Pancreas (tissue), 10 donors: ENCODE results near the gene ADAMTS2. TPM values are rescaled to one million over a fixed set of nuclear protein-coding genes. Genes with fewer than 3 reads are reported as not detected.

Source experiments
- ATAC-seq, 4 donors: fragments of 200-7000 bp; cut with Tn5 transposase; one replicate each; pipeline versions ENCODE4 v1.8.0 to v1.9.1; 2020; ENCODE audit warnings: mild to moderate bottlenecking in 4 of 4, moderate library complexity in 4 of 4
- DNase-seq, 6 donors: peaks; one replicate each; pipeline ENCODE4 v3.0.0-alpha.2; 2020
- FAIRE-seq: peaks from 2 replicates; lab custom pipeline; 2012; peaks lifted over from hg19 to GRCh38; lab: Jason Lieb, UNC
- H3K27ac ChIP-seq, 4 donors: fragments of 200-600 bp; sonication (generic); 1 replicate in 3 of 4; 2 replicates in 1 of 4; pipeline versions ENCODE4 v1.5.0 to v1.8.0; 2020
- H3K27me3 ChIP-seq, 4 donors: fragments of 200-600 bp; one replicate each; pipeline ENCODE4 v1.8.0; 2021
- H3K36me3 ChIP-seq, 3 donors: fragments of 200-600 bp; sonication (generic) in 1 of 3; one replicate each; pipeline versions ENCODE4 v1.5.0 to v1.8.0; 2020 to 2021
- H3K4me1 ChIP-seq, 3 donors: fragments of 200-600 bp; one replicate each; pipeline ENCODE4 v1.8.0; 2021
- H3K4me3 ChIP-seq, 4 donors: fragments of 200-600 bp; sonication (generic) in 2 of 4; one replicate each; pipeline versions ENCODE4 v1.5.0 to v1.8.0; 2020 to 2021
- H3K9me3 ChIP-seq, 4 donors: fragments of 200-600 bp; one replicate each; pipeline ENCODE4 v1.8.0; 2021
- WGBS, 2 donors: extraction: QIAGEN DNeasy Blood & Tissue Kit; methylation state at CpG; one replicate each; pipeline ENCODE4 v1.1.7; 2013; 5-methylcytosine and 5-hydroxymethylcytosine counted together
- intact Hi-C, 3 donors: fragments of 100-400 bp; cut with DNase I; formaldehyde crosslinking; loops; one replicate each; pipeline versions ENCODE4 v1.11.1 to v1.14.2; 2022
- polyA plus RNA-seq, 2 donors: library from polyadenylated mRNA; stranded (reverse); fragments of 200-250 nt; gene quantifications; one replicate each; pipeline ENCODE4 v1.2.3, GENCODE V29; 2013
- total RNA-seq, 6 donors: library from RNA; stranded (reverse); fragmentation: NEBNext Ultra II Directional in 4 of 6; extraction: Animal tissue kit (Norgen Biotek cat#: 25700) in 4 of 6; gene quantifications; one replicate each; pipeline versions ENCODE4 v1.2.1 to v1.2.4, GENCODE V29; 2021 to 2023
- TF ChIP-seq, protein P1 (sequence below), 4 donors: fragments of 200-600 bp; sonication (generic) in 3 of 4; IDR thresholded peaks; one replicate each; pipeline versions ENCODE4 v1.5.0 to v1.8.0; 2021; ENCODE audit warnings: antibody characterized with exemption in 4 of 4
- donor health status: healthy with polysubstance abuse.
- donor health status: DM: no; HTN: no; CAD: no; lungs with moderate emphysema.
- donor health status: DM: no; HTN: no; CAD: no.
- donor health status: control.
- donor health status: control.
- donor health status: Bipolar disorder and iron deficiency.
- donor health status: DM: yes; HTN: yes; CAD: no.
- donor health status: DM: no; HTN: no; CAD: no.
- donor health status: DM: no; HTN: no; CAD: no.
- donor health status: DM: yes; HTN: yes; CAD: no.

The ADAMTS2 gene
- total and polyA plus RNA-seq, 8 donors, result 1.3 to 18.5 (median 5.8) TPM

DNA sequence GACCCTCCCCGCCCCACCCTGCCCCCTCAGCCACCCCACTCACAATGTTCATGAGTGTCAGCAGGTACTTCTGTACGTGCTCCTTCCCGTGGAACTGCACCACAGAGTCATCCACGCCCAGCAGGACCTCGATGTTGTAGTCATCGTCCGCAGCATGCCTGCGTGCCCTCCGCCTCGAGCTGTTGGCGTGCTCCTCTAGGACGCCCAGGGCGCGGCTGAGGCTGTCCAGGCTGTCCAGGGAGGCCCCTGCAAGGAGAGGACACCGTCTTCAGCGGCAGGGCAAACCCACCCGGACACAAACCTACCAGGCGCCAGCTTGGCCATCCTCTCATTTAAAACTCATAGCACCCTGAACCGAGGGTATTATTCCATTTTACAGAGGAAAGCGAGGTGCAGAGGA lies 137.8 kb downstream of the ADAMTS2 start:
- DNase-seq (peak in 2 of 6 donors; percentile 33 to 47), ATAC-seq (no peak), FAIRE-seq (no peak)
- intact Hi-C loops, result no loop called here
- 48 to 63% methylated on average over 20 of the region's 20 CpGs for WGBS, 2 donors
- Histone ChIP-seq H3K4me1 (no peaks in the 10 kb centered on the region), H3K9me3 (no peaks in the 10 kb centered on the region), H3K4me3 (no peak overlapping the region), H3K36me3 (no peaks in the 10 kb centered on the region), H3K27me3 (no peaks in the 10 kb centered on the region), H3K27ac (no peak overlapping the region)
- TF ChIP-seq, protein P1, sequence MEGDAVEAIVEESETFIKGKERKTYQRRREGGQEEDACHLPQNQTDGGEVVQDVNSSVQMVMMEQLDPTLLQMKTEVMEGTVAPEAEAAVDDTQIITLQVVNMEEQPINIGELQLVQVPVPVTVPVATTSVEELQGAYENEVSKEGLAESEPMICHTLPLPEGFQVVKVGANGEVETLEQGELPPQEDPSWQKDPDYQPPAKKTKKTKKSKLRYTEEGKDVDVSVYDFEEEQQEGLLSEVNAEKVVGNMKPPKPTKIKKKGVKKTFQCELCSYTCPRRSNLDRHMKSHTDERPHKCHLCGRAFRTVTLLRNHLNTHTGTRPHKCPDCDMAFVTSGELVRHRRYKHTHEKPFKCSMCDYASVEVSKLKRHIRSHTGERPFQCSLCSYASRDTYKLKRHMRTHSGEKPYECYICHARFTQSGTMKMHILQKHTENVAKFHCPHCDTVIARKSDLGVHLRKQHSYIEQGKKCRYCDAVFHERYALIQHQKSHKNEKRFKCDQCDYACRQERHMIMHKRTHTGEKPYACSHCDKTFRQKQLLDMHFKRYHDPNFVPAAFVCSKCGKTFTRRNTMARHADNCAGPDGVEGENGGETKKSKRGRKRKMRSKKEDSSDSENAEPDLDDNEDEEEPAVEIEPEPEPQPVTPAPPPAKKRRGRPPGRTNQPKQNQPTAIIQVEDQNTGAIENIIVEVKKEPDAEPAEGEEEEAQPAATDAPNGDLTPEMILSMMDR (IDR thresholded peaks at IDR 0.05), result no peak

DNA sequence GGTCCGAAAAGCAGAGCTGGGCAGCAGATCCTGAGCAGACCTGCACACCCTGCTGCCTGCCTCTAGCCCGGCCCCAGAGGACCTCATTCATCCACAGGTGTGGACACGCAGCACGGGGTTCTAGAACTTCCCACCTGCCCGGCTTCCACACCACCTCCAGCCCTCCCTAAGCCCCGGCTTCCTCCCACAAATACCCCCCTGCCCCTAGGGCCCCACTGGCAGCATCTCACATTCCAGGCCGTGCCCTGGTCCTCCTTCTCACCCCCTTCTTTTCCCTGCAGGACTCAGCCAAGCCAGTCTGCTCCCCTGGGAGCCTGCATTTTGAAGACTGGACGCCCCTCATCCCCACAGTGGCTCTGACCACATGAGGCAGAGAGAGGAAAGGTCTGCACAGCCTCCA lies 138.9 kb downstream of the ADAMTS2 start:
- intact Hi-C loops, result no loop called here
- TF ChIP-seq, protein P1 (IDR thresholded peaks at IDR 0.05), result no peak
- Histone ChIP-seq H3K36me3 (no peaks in the 10 kb centered on the region), H3K9me3 (no peaks in the 10 kb centered on the region), H3K27ac (no peak overlapping the region), H3K4me1 (no peaks in the 10 kb centered on the region), H3K4me3 (no peak overlapping the region), H3K27me3 (no peaks in the 10 kb centered on the region)
- 39 to 53% methylated on average over 8 of the region's 8 CpGs for WGBS, 2 donors
- FAIRE-seq, result no peak
- ATAC-seq, result no peak
- DNase-seq, result peak in 1 of 6 donors; percentile 36

DNA sequence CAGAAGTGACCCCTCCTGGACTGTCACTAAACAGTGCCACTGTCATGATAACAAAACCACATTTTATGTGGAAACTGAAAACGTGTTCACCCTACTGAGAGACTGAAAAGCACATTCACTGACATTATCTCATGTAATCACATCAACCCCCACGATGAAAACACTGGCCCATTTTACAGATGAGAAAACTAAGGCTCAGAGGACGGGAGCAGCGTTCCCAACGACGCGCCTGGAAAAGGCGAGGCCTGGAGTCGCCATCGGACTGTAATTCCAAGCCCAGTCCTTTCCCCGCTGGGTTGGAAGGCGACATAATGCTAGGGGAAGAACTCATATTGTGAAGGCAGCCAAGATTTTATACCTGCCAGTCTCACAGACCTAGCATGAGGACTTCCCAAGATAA lies 140.0 kb downstream of the ADAMTS2 start:
- no peak overlapping the region for H3K4me3 ChIP-seq
- no peaks in the 10 kb centered on the region for H3K9me3 ChIP-seq
- 73 to 74% methylated on average over 12 of the region's 12 CpGs for WGBS, 2 donors
- H3K4me1 ChIP-seq, result no peaks in the 10 kb centered on the region
- intact Hi-C loops, result no loop called here
- DNase-seq, result peak in 1 of 6 donors; percentile 14
- no peak for FAIRE-seq
- TF ChIP-seq, protein P1 (IDR thresholded peaks at IDR 0.05), result no peak
- no peaks in the 10 kb centered on the region for H3K27me3 ChIP-seq
- no peak for ATAC-seq
- no peaks in the 10 kb centered on the region for H3K36me3 ChIP-seq
- no peak overlapping the region for H3K27ac ChIP-seq

DNA sequence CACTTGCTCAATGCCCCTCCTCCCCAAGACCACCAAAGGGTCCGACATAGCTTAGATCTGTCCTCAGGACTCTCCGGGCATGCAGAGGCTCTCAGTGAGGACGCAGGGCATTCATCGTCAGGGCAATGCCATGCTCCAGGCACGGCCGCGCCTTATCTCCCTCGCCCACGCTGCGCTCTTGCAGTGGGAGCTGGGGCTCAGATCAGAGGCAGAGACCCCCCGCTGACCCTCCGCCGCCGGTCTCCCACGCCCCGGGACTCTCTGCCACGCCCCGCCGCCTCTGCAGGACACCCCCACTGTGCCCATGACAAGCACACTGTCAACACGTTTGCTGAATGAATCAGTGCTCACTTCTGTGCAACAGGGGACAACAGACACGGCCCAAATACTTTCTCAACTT lies 140.7 kb downstream of the ADAMTS2 start:
- H3K36me3 ChIP-seq, result no peaks in the 10 kb centered on the region
- H3K9me3 ChIP-seq, result no peaks in the 10 kb centered on the region
- TF ChIP-seq, protein P1 (IDR thresholded peaks at IDR 0.05), result no peak
- 53 to 64% methylated on average over 21 of the region's 21 CpGs for WGBS, 2 donors
- no peak overlapping the region for H3K4me3 ChIP-seq
- H3K4me1 ChIP-seq, result no peaks in the 10 kb centered on the region
- no peak overlapping the region for H3K27ac ChIP-seq
- intact Hi-C loops, result no loop called here
- DNase-seq (peak in 1 of 6 donors; percentile 25), ATAC-seq (no peak), FAIRE-seq (no peak)
- no peaks in the 10 kb centered on the region for H3K27me3 ChIP-seq

DNA sequence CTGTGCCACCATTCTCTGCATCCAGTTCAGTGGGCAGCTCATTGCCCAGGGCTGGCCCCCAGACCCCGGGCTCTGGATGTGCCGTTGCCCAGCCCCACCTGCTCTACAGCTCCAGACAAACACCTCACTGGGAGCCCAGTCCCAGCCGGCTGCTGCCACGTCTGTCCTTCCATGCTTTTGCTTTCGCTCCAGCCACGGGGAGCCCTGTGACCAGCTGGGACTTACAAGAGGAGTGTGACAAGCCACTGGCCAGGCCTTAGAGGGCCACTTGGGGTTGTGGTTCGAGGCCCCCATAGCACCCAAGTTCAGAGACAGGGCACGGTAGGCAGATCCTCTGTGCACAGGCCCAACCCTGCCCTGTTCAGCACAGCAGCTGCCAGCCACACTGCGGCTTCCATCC lies 142.0 kb downstream of the ADAMTS2 start:
- H3K4me1 ChIP-seq, result no peaks in the 10 kb centered on the region
- no peak for FAIRE-seq
- no peak for ATAC-seq
- intact Hi-C loops, result no loop called here
- H3K4me3 ChIP-seq, result no peak overlapping the region
- H3K27me3 ChIP-seq, result no peaks in the 10 kb centered on the region
- no peaks in the 10 kb centered on the region for H3K36me3 ChIP-seq
- H3K9me3 ChIP-seq, result no peaks in the 10 kb centered on the region
- TF ChIP-seq, protein P1 (IDR thresholded peaks at IDR 0.05), result no peak
- peak in 1 of 6 donors; percentile 53 for DNase-seq
- no peak overlapping the region for H3K27ac ChIP-seq
- 51 to 59% methylated on average over 9 of the region's 9 CpGs for WGBS, 2 donors
